Fibroblast of skin of right quadriceps (primary cell): Measurements from ENCODE around the gene AGPAT3.
A peak's percentile ranks its signal among the peaks of the same experiment; 100 is the strongest.

ENCODE experiments used
- DNase-seq: peaks from one replicate; pipeline ENCODE4 v3.0.0-alpha.2; 2013

Gene AGPAT3

DNA sequence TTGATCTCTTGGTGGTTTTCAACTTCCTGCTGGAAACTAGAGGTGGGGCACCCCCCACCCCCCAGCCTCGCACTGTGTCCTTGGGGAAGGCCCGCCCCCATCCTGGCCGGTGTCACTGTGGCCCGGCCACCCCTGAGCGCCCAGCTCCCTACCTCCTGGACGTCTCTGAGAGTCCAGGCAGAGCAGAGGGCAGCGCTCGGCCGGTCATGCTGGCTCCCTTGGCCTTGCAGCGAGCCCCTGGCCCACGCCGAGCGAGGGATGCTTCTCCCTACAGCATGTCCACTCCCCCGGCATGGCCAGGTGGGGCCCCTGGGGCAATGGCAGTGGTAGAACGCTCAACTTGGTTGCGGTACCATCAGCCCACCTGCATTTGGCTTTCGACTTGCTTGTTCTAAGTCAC is 118.4 kb downstream of the AGPAT3 start:
- no peak for DNase-seq

DNA sequence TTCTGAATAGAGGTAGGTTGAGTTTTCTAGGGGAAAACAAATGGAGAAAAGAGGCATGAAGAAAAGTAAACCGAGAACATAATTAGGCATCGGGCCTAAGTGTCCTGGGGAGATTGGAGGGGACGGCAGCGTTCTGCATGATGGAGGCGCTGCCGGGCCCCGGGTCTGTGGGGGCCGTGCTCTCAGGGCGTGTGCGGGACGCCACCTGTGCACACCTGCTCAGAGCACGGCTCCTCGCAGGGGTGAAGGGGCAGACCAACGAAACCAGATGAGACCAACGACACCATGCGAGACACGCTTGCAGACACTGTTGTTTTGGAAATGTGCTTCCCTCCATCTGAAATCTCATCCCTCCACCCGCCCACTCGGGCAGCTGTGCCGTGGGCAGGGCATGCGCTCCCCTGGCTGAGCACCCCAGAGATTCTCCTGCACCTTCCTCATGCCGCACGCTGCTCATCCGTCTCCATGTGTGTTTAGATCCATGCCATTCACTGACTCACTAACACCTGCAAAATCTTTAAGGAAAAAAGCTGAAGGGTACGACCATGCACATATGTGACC is 118.9 kb downstream of the AGPAT3 start:
- no peak for DNase-seq

DNA sequence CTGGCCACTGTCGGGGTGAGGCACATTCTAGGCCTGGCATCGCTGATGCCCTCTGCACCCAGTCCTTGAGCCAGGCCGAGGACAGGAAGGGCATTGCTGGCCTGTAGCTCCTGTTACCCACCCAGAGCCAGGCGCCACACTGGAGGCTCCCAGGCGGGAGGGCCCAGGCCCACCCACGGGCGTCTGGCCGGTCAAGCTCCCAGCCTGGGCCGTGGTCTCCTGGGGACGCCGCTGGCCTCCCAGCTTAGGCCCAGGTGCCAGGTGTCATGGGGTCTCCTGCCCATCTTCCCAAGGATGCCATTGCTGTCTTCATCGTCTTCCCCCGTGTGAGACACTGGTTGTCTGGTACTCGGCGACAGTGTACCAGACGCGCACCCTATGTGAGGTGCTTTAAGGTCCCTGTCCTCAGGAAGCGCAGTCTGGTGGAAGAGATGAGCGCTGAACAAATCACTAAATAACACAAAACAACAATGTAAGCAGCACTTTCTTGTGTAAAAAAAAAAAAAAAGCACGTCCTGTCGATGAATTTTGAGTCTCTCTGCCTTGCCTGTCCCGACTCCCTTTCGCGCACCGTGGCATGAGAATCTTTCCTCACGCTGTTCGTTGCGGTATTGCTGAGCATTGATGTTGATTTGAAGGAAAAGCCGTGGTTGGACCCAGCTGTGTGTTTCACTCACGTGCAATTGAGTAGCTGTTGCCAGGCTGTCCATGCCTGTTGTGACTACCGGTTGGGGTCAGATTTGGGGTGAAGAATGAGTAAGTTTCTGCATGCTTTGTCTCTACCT is 120.1 kb downstream of the AGPAT3 start:
- peak; percentile 2 for DNase-seq

DNA sequence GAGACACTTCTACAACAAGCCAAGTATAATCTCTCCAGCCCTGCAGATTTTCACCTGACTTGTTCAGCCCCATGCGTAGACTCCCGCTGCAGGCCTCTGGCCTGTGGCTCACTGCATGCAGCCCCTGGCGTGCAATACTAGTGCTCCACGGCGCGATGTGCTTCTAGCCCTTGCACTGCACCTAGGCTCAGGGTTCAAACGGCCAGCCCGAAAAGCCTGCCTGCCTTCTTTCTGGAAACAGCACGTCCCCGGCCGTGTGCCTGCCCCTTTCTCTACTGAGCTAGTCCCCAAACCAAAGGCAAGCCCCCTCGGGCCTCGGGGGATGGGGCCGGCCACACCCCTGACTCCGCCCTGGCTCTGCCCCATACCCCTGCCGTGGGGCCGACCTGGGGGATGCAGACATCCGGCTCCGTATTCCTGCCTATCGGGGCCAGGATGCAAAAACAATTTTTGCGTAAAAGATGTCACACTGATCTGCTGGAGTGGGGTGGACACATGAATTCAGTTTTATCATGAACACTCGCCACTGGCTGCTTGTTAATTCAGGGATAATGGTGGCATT is 120.7 kb downstream of the AGPAT3 start:
- DNase-seq: no peak

DNA sequence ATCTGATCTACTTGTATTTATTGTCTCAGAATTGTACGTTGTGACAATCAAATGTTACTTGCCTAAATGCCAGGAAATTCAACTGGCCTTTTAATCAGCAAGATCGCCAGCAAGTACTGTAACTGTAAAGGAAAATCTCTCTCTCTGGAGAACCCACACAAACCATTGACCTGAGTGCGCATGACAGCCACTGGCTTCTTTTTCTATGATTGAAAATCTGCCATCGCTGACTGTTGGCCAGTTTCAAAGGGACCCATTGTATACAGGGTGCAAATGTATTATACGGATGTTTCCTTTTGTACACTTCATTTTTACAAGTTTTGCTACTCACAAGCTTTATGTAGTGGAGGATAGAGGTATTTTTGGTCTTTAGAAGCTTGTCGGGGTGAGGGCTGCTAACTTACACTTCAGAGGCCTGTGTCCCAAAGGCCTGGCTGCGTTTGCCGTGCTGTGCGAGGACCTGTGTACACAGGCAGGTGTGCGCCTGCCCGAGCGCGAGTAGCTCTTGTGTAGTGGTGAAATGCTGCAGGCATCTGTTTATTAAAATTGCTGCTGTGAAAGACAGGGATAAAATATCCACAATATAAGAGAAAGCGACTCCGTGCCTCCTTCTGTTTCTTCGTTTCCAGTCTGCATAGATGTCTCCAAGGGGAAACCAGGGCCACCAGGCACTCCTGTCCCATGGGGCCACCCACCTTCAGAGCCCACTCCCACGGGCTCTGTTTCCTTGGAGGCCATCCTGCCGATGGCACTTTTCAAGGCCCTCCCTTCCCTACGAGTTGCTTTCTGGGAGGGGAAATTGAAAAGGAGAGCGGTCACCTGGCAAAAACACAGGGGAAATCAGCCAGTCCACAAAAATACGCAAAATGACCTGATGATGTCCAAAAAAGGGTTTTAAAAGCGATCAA is 121.8 kb downstream of the AGPAT3 start:
- no peak for DNase-seq

DNA sequence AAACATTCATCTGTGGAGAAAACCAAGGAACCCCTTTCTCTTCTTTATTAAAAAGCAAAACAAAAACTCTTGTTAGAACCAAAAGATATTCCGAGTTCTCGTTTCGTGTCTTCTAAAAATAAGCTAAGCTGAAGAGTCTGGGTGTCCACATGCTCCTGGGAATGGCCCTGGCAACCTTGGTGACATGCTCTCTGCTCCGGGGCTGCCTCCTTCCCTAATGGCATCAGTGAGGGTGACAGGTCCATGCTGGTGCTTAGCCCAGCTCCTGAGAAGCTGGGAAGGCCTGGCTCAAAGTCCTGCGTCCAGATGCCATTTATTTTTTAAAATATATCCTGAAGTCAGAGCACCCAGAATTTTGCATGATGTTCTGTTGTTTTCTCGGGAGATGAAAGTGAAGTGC is 122.5 kb downstream of the AGPAT3 start:
- no peak for DNase-seq

DNA sequence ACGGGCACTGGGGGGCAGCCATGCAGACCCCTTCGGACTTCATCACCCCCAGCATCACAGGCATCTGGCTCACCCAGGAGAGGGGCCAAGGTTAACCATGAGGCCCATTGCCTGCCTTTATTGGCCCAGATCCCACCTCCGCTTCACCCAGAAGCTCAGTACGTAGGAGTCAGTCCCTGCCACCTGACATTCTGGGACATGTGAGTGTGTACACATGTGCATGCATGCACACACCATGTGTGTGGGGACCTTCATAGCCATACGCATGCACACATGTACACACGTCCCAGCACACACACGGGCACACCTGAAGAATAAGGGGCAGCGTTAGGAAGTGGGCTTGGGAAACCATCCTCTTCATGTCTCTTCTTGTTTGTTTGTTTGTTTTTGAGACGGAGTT is 123.0 kb downstream of the AGPAT3 start:
- DNase-seq: no peak

DNA sequence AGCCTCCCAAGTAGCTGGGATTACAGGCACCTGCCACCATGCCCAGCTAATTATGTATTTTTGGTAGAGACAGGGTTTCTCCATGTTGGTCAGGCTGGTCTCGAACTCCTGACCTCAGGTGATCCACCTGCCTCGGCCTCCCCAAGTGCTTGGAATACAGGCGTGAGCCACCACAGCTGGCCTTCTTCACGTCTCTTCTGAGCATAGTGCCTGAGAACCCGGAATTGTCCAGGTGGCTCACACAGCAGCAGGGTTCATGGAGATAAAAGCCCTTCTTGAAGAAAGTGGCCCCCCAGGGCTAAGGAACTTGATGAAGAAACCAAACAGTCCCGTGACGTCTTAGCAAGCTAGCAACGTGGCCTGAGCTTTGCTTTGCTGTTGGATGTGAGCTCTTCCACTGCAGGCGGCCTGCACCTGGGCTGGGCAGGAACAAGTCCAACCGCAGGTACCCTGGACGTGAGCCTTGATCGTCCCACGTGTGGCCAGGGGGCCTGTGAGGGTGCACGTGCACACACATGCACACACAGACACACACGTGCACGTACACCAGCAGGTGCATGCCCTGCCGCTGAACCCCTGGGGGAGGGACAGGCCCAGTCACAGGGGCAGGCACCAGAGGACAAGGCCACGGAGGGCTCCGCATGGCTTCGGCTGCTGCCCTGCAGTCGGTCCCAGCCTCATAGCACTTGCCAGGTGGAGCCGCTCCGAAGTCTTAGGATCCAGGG is 123.6 kb downstream of the AGPAT3 start:
- DNase-seq: no peak

DNA sequence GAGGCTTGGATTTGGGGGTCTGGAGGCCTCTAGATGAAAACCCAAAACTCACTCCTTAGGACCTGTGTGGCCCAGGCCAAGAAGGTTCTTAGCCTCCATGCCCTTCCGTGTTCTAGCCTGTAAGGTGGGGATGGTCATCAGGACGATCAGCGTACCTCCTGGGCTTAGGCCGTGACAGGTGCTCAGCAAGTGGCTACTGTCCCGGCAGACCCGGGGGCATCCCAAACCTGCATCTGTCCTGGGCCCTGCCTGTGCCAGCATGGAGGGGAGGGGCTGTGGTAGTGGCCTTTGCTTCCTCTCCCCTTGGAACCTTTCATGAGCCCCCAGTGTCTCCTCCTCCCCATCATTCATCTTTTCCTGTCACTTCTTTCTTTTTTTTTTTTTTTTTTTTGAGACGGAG is 124.4 kb downstream of the AGPAT3 start:
- no peak for DNase-seq

DNA sequence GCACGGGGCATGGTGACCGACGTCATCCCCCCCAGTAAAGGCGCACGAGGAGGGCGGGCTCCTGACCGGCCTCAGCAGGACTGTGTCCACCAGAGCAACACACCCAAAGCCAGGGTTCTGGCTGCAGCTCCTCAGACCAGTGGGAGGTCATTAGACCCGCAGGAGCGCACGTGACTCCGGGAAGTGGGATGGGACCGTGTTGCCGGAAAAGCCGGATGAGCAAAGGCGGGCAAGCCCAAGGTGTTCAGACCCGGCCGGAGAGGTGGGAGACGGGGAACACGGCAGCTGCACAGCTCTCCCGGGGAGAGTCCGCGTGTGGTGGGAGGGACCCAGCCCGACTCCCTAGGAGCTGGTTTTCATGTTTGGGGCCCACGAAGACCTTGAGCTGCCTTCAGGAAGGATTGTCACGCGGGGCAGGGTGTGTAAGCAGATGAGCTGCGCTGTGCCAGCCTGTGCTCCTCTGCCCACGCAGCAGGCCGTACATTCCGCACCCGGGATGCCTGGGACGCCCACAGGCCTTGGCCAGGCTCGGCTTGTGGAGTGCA is 126.5 kb downstream of the AGPAT3 start:
- no peak for DNase-seq

DNA sequence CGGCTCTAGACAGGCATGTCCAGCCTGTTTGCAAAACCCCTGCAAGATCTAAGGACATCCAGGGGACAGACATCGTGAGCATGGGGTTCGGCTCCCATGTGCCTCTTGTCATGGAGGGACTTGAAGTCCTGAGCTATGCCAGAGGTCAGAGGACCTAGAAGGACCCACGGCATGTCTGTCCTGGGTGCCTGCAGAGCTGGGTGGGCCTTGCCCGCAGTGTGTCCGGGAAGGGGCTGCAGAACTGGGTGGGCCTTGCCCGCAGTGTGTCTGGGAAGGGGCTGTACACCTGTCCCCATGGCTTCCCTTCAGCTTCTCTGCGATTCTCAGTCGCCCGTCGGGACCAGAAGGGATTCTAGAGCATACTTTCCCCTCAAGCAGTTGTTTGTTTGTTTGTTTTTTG is 127.1 kb downstream of the AGPAT3 start:
- no peak for DNase-seq

DNA sequence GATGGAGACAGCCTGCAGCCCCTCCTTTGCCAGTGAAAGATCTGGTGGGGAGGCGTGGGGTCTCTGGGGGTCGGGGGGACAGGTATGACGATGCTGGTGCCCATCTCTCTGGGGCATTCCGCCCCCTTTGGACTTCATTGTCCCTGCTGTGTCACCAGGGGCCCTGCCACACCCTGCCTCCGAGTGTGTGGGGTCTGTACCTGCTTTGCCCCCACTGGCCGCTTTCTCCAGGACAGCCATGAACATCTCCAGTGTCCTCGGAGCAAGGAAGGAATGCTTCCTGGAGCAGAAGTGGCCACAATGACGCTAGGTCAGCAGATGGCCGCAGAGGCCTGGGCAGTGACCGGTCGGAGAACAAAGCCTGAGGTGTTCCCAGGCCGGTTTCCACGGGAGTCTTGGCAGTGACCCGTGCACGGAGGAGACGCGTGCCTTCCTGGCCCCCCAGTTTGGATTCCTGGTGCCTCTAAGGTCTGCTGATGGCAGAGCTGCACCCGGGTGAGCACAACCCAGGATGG is 128.5 kb downstream of the AGPAT3 start:
- DNase-seq: no peak

DNA sequence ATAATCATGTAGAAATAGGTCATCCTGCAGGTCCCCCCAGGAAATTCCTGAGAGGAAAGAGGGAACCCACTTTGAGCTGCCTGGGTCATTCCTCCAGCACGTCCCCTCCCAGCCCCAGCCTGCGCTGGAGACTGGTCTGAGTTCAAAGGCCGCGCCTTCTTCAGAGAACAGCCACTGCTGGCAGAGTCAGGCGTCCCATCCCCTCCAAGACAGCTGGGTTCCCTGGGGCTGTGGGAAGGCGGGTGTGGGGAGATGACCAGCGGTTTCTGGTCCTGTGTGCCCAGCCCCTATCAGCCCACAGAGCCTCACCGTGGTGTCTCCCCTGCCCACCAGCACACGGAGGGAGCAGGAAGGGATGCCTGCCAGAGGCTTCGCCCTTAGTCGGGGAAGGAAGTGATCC is 129.1 kb downstream of the AGPAT3 start:
- DNase-seq: no peak

DNA sequence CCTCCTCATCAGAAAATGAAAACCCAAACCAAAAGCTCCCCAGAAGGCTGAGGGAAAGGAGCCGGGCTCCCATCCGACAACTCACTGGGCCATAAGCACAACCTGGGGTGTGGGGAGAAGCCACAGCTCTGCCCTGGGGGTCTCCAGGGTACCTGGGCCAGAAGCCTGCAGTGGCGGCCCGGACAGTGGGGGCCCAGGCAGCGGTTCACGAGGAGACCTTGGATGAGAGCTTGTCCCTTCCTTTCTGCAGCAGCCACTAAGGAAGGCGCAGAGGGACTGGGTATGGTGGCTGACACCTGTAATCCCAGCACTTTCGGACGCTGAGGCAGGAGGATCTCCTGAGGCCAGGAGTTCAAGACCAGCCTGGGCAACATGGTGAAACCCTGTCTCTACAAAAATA is 129.6 kb downstream of the AGPAT3 start:
- no peak for DNase-seq

DNA sequence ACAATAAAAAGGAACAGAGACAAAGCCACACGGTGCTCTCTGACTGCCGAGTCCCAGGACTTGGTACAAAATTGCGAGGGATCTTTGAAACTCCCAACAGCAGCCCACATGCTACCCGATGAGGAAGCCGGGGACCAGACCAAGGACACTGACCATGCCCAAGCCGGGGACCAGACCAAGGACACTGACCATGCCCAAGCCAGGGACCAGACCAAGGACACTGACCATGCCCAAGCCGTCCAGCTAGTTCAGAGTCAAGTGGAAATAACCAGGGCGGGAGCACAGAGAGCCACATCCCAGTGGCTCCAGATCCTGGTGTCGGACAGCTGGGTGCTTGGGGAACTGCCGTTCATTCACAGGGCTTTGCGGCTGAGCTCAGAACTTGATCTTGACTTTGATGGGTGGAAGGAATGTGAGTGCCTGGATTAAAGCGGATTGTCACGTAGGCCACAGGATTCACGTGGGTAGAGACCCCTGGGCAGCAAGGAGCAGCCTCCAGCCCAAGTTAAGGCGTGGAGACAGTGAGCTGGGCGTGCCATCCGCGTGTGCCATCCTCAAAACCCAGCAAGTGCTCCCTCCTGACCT is 130.6 kb downstream of the AGPAT3 start:
- DNase-seq: no peak

DNA sequence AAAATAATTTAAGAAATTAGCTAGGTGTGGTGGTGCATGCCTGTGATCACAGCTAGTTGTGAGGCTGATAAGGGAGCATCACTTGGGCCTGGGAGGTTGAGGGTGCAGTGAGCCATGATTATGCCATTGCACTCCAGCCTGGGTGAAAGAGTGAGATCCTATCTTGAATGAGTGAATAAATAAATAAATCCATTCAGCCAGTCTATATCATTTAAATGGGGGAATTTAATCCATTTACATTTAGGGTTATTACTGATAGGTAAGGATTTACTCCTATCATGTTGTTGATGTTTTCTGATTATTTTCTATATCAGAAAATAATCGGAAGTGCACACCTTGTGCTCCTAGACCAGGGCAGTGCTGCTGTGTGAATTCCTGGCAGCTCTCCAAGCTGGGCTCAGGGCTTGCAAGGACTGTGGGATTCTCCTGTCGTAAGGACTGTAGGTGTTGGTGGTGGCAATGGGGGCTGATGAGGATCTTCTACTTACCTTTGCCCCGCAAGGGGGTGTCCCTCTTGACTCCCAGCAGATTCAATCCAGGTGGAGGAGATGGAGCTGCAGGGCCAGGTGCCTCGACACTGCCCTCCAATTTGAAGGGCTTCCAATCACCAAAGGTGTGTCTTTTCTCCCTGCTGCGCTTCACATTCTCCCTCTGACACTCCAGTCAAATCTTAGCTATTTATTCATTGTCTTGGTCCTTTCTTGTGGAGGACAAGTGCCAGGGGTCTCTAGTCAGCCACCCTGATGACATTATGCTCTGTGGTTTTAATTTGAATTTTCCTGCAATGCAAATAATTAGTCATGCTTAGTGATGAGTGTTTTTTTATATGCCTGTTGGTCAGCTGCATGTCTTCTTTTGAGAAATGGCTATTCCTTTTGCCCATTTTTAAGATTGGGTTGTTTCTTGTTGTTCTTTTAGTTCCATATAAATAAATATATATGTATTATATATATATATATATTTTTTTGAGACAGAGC is 133.0 kb downstream of the AGPAT3 start:
- no peak for DNase-seq

DNA sequence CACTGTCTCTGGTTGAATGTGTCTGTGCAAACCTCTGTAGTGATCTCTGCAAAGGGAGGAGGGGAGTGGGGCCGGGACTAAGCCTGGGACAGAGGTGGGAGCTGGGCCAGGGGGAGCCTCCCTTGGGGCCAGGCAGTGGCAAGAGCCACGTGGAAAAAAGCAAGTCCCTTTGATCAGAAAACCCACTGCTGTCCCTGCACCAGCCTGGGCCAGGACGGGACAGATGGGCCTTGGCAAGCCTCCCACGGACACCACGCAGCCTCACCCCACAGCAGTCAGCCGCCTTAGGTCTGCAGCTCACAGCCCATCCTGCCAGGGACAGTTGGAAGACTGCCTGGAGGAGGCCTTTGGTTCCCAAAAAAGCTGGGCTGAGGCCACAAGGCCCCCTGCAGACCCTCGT is 135.3 kb downstream of the AGPAT3 start:
- DNase-seq: no peak

DNA sequence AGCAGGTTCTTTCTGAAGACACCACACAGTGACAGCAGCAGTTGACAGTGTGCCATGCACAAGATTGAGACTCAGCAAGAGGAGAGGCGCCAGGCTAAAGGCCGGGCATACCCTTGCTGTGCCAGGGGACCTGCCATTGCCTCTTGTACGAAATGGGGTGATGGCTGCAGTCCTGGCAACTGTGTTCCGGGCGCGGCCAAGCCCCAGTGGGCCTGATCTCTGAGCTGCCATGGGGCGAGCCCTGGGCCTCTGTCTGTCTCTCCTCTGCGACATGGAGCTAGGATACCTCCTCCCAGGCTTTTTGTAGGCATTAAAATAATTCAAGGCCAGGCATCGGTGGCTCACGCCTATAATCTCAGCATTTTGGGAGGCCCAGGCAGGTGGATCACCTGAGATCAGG is 137.5 kb downstream of the AGPAT3 start:
- DNase-seq: no peak

DNA sequence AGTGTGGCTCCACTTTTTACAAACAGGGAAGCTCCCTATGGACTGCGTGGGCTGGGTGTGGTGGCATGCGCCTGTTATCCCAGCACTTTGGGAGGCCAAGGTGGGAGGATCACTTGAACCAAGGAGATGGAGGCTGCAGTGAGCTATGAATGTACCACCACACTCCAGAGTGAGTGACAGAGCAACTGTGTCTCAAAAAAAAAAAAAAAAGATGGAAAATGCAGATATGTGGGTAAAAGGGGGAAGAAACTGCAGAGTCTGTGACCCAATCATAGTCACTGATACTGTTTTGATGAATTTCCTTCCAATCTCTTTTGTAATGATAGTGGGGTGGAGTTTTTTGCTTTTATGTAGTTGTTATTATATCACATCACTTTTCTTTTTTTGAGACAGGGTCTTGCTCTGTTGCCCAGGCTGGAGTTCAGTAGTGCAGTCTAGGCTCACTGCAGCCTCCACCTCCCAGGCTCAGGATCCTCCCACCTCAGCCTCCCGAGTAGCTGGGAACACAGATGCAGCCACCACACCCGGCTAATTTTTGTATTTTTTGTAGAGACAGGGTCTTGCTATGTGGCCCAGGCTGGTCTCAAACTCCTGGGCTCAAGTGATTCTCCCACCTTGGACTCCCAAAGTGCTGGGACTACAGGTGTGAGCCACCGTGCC is 138.4 kb downstream of the AGPAT3 start:
- no peak for DNase-seq

DNA sequence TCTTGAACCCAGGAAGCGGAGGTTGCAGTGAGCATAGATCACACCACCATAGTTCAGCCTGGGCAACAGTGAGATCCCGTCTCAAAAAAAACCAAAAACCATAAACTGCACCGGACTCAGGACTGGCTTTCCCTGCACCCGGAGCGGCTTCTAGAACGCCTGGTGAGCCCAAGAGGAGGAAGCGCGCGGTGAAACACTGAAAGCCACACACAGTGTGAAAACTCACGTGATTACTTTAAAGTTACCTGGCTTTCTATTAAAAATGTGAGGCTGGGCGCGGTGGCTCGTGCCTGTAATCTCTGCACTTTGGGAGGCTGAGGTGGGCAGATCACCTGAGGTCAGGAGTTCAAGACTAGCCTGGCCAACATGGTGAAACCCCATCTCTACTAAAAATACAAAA is 140.0 kb downstream of the AGPAT3 start:
- no peak for DNase-seq
